ENCODE results near the gene OSBPL6.

DNA sequence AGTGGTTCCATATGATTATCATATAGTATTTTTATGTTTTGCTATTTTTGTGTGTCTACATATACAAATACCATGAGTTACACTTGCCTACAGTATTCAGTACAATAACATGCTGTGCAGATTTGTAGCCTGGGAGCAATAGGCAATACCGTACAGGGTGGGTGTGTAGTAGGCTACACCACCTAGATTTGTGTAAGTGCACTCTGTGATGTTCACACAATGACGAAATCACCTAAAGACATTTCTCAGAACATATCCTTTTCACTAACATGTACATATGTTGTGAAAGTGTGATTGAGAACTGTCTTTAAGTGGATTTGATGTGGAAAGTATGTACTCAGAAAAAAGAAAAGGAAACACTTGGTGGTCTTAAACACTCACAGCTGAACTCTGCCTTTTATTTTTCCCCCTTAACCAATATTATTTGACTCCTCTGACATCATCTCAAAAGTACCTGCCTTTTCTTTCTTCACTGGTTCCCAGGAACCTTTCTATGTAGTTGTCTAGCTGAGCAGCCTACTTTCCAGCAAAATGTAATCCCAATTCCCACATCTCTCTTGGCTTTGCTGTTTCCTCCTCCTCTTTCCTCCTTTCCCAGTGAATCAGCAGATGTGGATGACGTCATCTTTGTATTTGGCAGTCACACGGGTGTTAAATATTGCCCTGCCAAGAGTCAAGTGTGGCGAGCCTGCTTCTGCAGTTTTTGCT is 47.7 kb downstream of the OSBPL6 start:
- TF ChIP-seq, protein P1, sequence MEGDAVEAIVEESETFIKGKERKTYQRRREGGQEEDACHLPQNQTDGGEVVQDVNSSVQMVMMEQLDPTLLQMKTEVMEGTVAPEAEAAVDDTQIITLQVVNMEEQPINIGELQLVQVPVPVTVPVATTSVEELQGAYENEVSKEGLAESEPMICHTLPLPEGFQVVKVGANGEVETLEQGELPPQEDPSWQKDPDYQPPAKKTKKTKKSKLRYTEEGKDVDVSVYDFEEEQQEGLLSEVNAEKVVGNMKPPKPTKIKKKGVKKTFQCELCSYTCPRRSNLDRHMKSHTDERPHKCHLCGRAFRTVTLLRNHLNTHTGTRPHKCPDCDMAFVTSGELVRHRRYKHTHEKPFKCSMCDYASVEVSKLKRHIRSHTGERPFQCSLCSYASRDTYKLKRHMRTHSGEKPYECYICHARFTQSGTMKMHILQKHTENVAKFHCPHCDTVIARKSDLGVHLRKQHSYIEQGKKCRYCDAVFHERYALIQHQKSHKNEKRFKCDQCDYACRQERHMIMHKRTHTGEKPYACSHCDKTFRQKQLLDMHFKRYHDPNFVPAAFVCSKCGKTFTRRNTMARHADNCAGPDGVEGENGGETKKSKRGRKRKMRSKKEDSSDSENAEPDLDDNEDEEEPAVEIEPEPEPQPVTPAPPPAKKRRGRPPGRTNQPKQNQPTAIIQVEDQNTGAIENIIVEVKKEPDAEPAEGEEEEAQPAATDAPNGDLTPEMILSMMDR (IDR thresholded peaks at IDR 0.05 in 4 of 5, conservative IDR thresholded peaks at IDR 0.05 in 1 of 5), result no peak
- no peak for TF ChIP-seq POLR2A (IDR thresholded peaks at IDR 0.05)

Measured in gastrocnemius medialis (tissue), 4 donors.